HG02943 (cell line): Measurements from ENCODE around the gene TPCN1.
"Not testable (repeated sequence)": the region's sequence is repeated elsewhere in the genome, so short reads cannot be mapped to it uniquely, and the experiment has no call there.

Experiments used
- ATAC-seq: cut with Tn5 transposase; IDR thresholded peaks from one replicate; pipeline ENCODE4 v1.9.1; 2021; ENCODE audit warnings: mild to moderate bottlenecking, low read depth, moderate library complexity; ENCODE audit not compliant: unreplicated experiment

Gene TPCN1

GRCh38 chr12:113196582-113196981 is 24.7 kb upstream of the TPCN1 start:
- ATAC-seq, result no peak

- no peak for ATAC-seq
Measured at GRCh38 chr12:113196990-113197389, 24.3 kb upstream of the TPCN1 start.

- no peak for ATAC-seq
Measured at GRCh38 chr12:113197518-113198077, 23.7 kb upstream of the TPCN1 start.

GRCh38 chr12:113198296-113198695 is 23.0 kb upstream of the TPCN1 start:
- no peak for ATAC-seq

GRCh38 chr12:113200021-113200797 is 21.1 kb upstream of the TPCN1 start:
- ATAC-seq, result no peak

- no peak for ATAC-seq
Measured at GRCh38 chr12:113201187-113202177, 19.8 kb upstream of the TPCN1 start.

- no peak for ATAC-seq
Measured at GRCh38 chr12:113202300-113203075, 18.8 kb upstream of the TPCN1 start.

- no peak for ATAC-seq
Measured at GRCh38 chr12:113203852-113204760, 17.2 kb upstream of the TPCN1 start.

- ATAC-seq, result no peak
Measured at GRCh38 chr12:113204804-113205203, 16.5 kb upstream of the TPCN1 start.

- ATAC-seq, result not testable (repeated sequence)
Measured at GRCh38 chr12:113206802-113207201, 14.5 kb upstream of the TPCN1 start.

GRCh38 chr12:113207613-113208040 is 13.6 kb upstream of the TPCN1 start:
- ATAC-seq, result no peak

- ATAC-seq, result peak; percentile 78
Measured at GRCh38 chr12:113208041-113208934, 13.0 kb upstream of the TPCN1 start.

- no peak for ATAC-seq
Measured at GRCh38 chr12:113211160-113211559, 10.1 kb upstream of the TPCN1 start.

GRCh38 chr12:113214895-113215400 is 6.3 kb upstream of the TPCN1 start:
- ATAC-seq, result no peak

GRCh38 chr12:113216027-113216426 is 5.2 kb upstream of the TPCN1 start:
- no peak for ATAC-seq

- peak; percentile 1 for ATAC-seq
Measured at GRCh38 chr12:113220593-113221180, 577 bp upstream of the TPCN1 start.

GRCh38 chr12:113221997-113222729 is 899 bp downstream of the TPCN1 start:
- ATAC-seq, result no peak
